ENCODE measurements around the gene C2.

C2 gene

GRCh38 chr6:31948306-31948705 is 20.8 kb downstream of the C2 start:
- Histone ChIP-seq H3K4me1 (ENCODE audit: insufficient read depth, low read length) (no peaks in the 10 kb centered on the region), H2AFZ (ENCODE audit: low read depth, low read length) (no peak overlapping the region), H3K4me3 (ENCODE audit: low read depth in 1 of 2, low read length in 2 of 2) (no peak overlapping the region), H3K36me3 (ENCODE audit: insufficient read depth, low read length) (peaks cover 19% of the 10 kb centered on the region), H3K27me3 (ENCODE audit: insufficient read depth, low read length, poor library complexity) (peaks cover 4% of the 10 kb centered on the region), H3K9me3 (ENCODE audit: insufficient read depth, low read length, severe bottlenecking) (no peaks in the 10 kb centered on the region), H3K27ac (ENCODE audit: low read length) (no peak overlapping the region), H3K4me2 (ENCODE audit: insufficient read depth, low read length) (no peak overlapping the region), H3K79me2 (ENCODE audit: insufficient read depth, low read length) (no peaks in the 10 kb centered on the region), H3K9ac (ENCODE audit: low read depth, low read length) (no peak overlapping the region), H4K20me1 (ENCODE audit: insufficient read depth, low read length) (no peaks in the 10 kb centered on the region; the same call in 1 of the 2 replicates)
- DNase-seq: no peak
- TF ChIP-seq EZH2 (IDR thresholded peaks at IDR 0.05; ENCODE audit: borderline replicate concordance, low read depth, low read length, severe bottlenecking) (no peak), CTCF (IDR thresholded peaks at IDR 0.05; ENCODE audit: borderline replicate concordance, extremely low read depth, low read length, poor library complexity, severe bottlenecking) (no peak)
- ATAC-seq (ENCODE audit: insufficient read depth, low read depth): no peak

- no peak overlapping the region for H3K4me3 ChIP-seq (ENCODE audit: low read depth in 1 of 2, low read length in 2 of 2)
- TF ChIP-seq EZH2 (IDR thresholded peaks at IDR 0.05; ENCODE audit: borderline replicate concordance, low read depth, low read length, severe bottlenecking): no peak
- no peak for TF ChIP-seq CTCF (IDR thresholded peaks at IDR 0.05; ENCODE audit: borderline replicate concordance, extremely low read depth, low read length, poor library complexity, severe bottlenecking)
- no peak for DNase-seq
Observed at GRCh38 chr6:31948753-31949413, 21.4 kb downstream of the C2 start.

GRCh38 chr6:31949926-31950548 is 22.5 kb downstream of the C2 start:
- ATAC-seq (ENCODE audit: insufficient read depth, low read depth) (no peak), DNase-seq (no peak)
- Histone ChIP-seq H3K9ac (ENCODE audit: low read depth, low read length) (no peak overlapping the region), H2AFZ (ENCODE audit: low read depth, low read length) (no peak overlapping the region), H3K4me1 (ENCODE audit: insufficient read depth, low read length) (no peaks in the 10 kb centered on the region), H3K4me2 (ENCODE audit: insufficient read depth, low read length) (no peak overlapping the region), H3K9me3 (ENCODE audit: insufficient read depth, low read length, severe bottlenecking) (no peaks in the 10 kb centered on the region), H4K20me1 (ENCODE audit: insufficient read depth, low read length) (no peaks in the 10 kb centered on the region; the same call in 1 of the 2 replicates), H3K79me2 (ENCODE audit: insufficient read depth, low read length) (no peaks in the 10 kb centered on the region), H3K4me3 (ENCODE audit: low read depth in 1 of 2, low read length in 2 of 2) (no peak overlapping the region), H3K27me3 (ENCODE audit: insufficient read depth, low read length, poor library complexity) (no peaks in the 10 kb centered on the region), H3K27ac (ENCODE audit: low read length) (no peak overlapping the region), H3K36me3 (ENCODE audit: insufficient read depth, low read length) (peaks cover 36% of the 10 kb centered on the region)
- TF ChIP-seq EZH2 (IDR thresholded peaks at IDR 0.05; ENCODE audit: borderline replicate concordance, low read depth, low read length, severe bottlenecking) (no peak), CTCF (IDR thresholded peaks at IDR 0.05; ENCODE audit: borderline replicate concordance, extremely low read depth, low read length, poor library complexity, severe bottlenecking) (no peak)

More at GRCh38 chr6:31948753-31949413, 21.4 kb downstream of the C2 start:
- no peaks in the 10 kb centered on the region; the same call in 1 of the 2 replicates for H4K20me1 ChIP-seq (ENCODE audit: insufficient read depth, low read length)
- peaks cover 25% of the 10 kb centered on the region for H3K36me3 ChIP-seq (ENCODE audit: insufficient read depth, low read length)
- no peak overlapping the region for H3K4me2 ChIP-seq (ENCODE audit: insufficient read depth, low read length)
- 0 out of 3 replicates have a peak, but pooled peaks have one; percentile 7 for ATAC-seq (ENCODE audit: insufficient read depth, low read depth)
- no peak overlapping the region for H3K9ac ChIP-seq (ENCODE audit: low read depth, low read length)
- peaks cover 2% of the 10 kb centered on the region for H3K27me3 ChIP-seq (ENCODE audit: insufficient read depth, low read length, poor library complexity)
- H2AFZ ChIP-seq (ENCODE audit: low read depth, low read length): no peak overlapping the region
- no peaks in the 10 kb centered on the region for H3K9me3 ChIP-seq (ENCODE audit: insufficient read depth, low read length, severe bottlenecking)
- H3K4me1 ChIP-seq (ENCODE audit: insufficient read depth, low read length): no peaks in the 10 kb centered on the region
- H3K79me2 ChIP-seq (ENCODE audit: insufficient read depth, low read length): no peaks in the 10 kb centered on the region
- H3K27ac ChIP-seq (ENCODE audit: low read length): no peak overlapping the region
